Bronchial epithelial cell (primary cell): Measurements from ENCODE around the gene CXADR. TPM values are rescaled to one million over a fixed set of nuclear protein-coding genes. Genes with fewer than 3 reads are reported as not detected.
"Not testable (repeated sequence)": the region's sequence is repeated elsewhere in the genome, so short reads cannot be mapped to it uniquely, and the experiment has no call there.

Experiments used
- DNase-seq: peaks from one replicate; pipeline ENCODE4 v3.0.0-alpha.2; 2010; ENCODE audit warnings: low read depth
- FAIRE-seq: peaks from 2 replicates; lab custom pipeline; 2011; peaks lifted over from hg19 to GRCh38; lab: Jason Lieb, UNC
- H3K27me3 ChIP-seq: 2 replicates; pipeline ENCODE4 v1.5.1; 2011; ENCODE audit warnings: low read length; ENCODE audit not compliant: control insufficient read depth, insufficient read depth
- H3K36me3 ChIP-seq: 2 replicates; pipeline ENCODE4 v1.5.1; 2011; ENCODE audit warnings: low read length; ENCODE audit not compliant: control insufficient read depth, insufficient read depth
- H3K4me3 ChIP-seq: 2 replicates; pipeline ENCODE4 v1.5.1; 2011; ENCODE audit warnings: mild to moderate bottlenecking, low read depth, low read length, control low read depth
- CTCF ChIP-seq: IDR thresholded peaks from 2 replicates; pipeline ENCODE4 v1.5.1; 2011; ENCODE audit warnings: mild to moderate bottlenecking, moderate library complexity, low read length, control low read depth, inconsistent platforms; ENCODE audit not compliant: insufficient read depth, severe bottlenecking
- total RNA-seq: library from RNA; depleted of rRNA; stranded (reverse); fragments of >200 nt; gene quantifications from 2 replicates; pipeline ENCODE4 v1.2.1, GENCODE V29; 2014

The CXADR gene
- total RNA-seq, 1 donor from 2014 or later, result 27.9 TPM

GRCh38 chr21:17513214-17514123 is 626 bp downstream of the CXADR start:
- H3K36me3 ChIP-seq, result no peaks in the 10 kb centered on the region
- FAIRE-seq (no peak), DNase-seq (peak; percentile 47)
- no peaks in the 10 kb centered on the region for H3K27me3 ChIP-seq
- peak overlapping the region; percentile 74 for H3K4me3 ChIP-seq
- no peak for TF ChIP-seq CTCF

- Histone ChIP-seq H3K36me3 (no peaks in the 10 kb centered on the region), H3K4me3 (peak overlapping the region; percentile 74), H3K27me3 (no peaks in the 10 kb centered on the region)
- TF ChIP-seq CTCF, result no peak
- FAIRE-seq (no peak), DNase-seq (peak; percentile 71)
Measured at GRCh38 chr21:17514124-17514845, 1.4 kb downstream of the CXADR start.

GRCh38 chr21:17517008-17517407 is 4.2 kb downstream of the CXADR start:
- H3K27me3 ChIP-seq, FAIRE-seq, H3K4me3 ChIP-seq, H3K36me3 ChIP-seq, DNase-seq: not testable (repeated sequence)

- no peak overlapping the region for H3K4me3 ChIP-seq
- no peak for TF ChIP-seq CTCF
- FAIRE-seq (no peak), DNase-seq (no peak)
- no peaks in the 10 kb centered on the region for H3K27me3 ChIP-seq
- no peaks in the 10 kb centered on the region for H3K36me3 ChIP-seq
Measured at GRCh38 chr21:17519208-17519738, 6.4 kb downstream of the CXADR start.

- FAIRE-seq (no peak), DNase-seq (no peak)
- no peak overlapping the region for H3K4me3 ChIP-seq
- TF ChIP-seq CTCF, result no peak
- no peaks in the 10 kb centered on the region for H3K27me3 ChIP-seq
- H3K36me3 ChIP-seq, result no peaks in the 10 kb centered on the region
Measured at GRCh38 chr21:17519965-17520609, 7.2 kb downstream of the CXADR start.
